Embryonic facial prominence (tissue), 1 donor: ENCODE measurements around the gene LYZ.

Experiments used
- DNase-seq: peaks from one replicate; pipeline ENCODE4 v3.0.0-alpha.2; 2016; ENCODE audit errors: extremely low spot score

Gene LYZ

GRCh38 chr12:69386921-69387320, 38.7 kb downstream of the LYZ start:
- DNase-seq: no peak

- DNase-seq: peak; percentile 25
Observed at GRCh38 chr12:69388371-69388770, 40.2 kb downstream of the LYZ start.

- DNase-seq: no peak
Observed at GRCh38 chr12:69389831-69390230, 41.6 kb downstream of the LYZ start.

- DNase-seq: no peak
Observed at GRCh38 chr12:69392179-69392928, 44.2 kb downstream of the LYZ start.

GRCh38 chr12:69396041-69396440, 47.9 kb downstream of the LYZ start:
- no peak for DNase-seq

GRCh38 chr12:69396963-69397362, 48.8 kb downstream of the LYZ start:
- DNase-seq: no peak

- DNase-seq: no peak
Observed at GRCh38 chr12:69397978-69398377, 49.8 kb downstream of the LYZ start.

GRCh38 chr12:69401940-69402339, 53.8 kb downstream of the LYZ start:
- DNase-seq: no peak
